Effector CD4-positive, alpha-beta T cell (primary cell): ENCODE results near the gene SDCBP2.

Experiments
- DNase-seq: peaks from one replicate; pipeline ENCODE4 v3.0.0-alpha.2; 2020

SDCBP2 gene

GRCh38 chr20:1293641-1294379 is 35.1 kb downstream of the SDCBP2 start:
- DNase-seq = no peak

- no peak for DNase-seq
Observed at GRCh38 chr20:1292620-1293019, 36.3 kb downstream of the SDCBP2 start.

- DNase-seq = no peak
Observed at GRCh38 chr20:1291191-1291741, 37.7 kb downstream of the SDCBP2 start.

GRCh38 chr20:1287787-1288569 is 41.0 kb downstream of the SDCBP2 start:
- no peak for DNase-seq

- DNase-seq = no peak
Observed at GRCh38 chr20:1287306-1287705, 41.6 kb downstream of the SDCBP2 start.

- DNase-seq = no peak
Observed at GRCh38 chr20:1286267-1287024, 42.5 kb downstream of the SDCBP2 start.

- no peak for DNase-seq
Observed at GRCh38 chr20:1283522-1284510, 45.1 kb downstream of the SDCBP2 start.

GRCh38 chr20:1282966-1283365 is 46.0 kb downstream of the SDCBP2 start:
- DNase-seq = no peak

- DNase-seq = no peak
Observed at GRCh38 chr20:1281279-1282057, 47.5 kb downstream of the SDCBP2 start.

GRCh38 chr20:1280195-1281102 is 48.5 kb downstream of the SDCBP2 start:
- DNase-seq = no peak

- no peak for DNase-seq
Observed at GRCh38 chr20:1278993-1279392, 49.9 kb downstream of the SDCBP2 start.

- DNase-seq = no peak
Observed at GRCh38 chr20:1277529-1278322, 51.2 kb downstream of the SDCBP2 start.

- DNase-seq = no peak
Observed at GRCh38 chr20:1275919-1276318, 53.0 kb downstream of the SDCBP2 start.

- no peak for DNase-seq
Observed at GRCh38 chr20:1274485-1275311, 54.2 kb downstream of the SDCBP2 start.

GRCh38 chr20:1273366-1273765 is 55.6 kb downstream of the SDCBP2 start:
- DNase-seq = no peak

GRCh38 chr20:1272368-1273100 is 56.4 kb downstream of the SDCBP2 start:
- no peak for DNase-seq

- no peak for DNase-seq
Observed at GRCh38 chr20:1269850-1270249, 59.1 kb downstream of the SDCBP2 start.
